Measurements from ENCODE around the gene TGFB1. TPM values are rescaled to one million over a fixed set of nuclear protein-coding genes. Genes with fewer than 3 reads are reported as not detected.

The TGFB1 gene
- total and polyA plus RNA-seq, 9 of the 15 experiments (the other 6 are each of a cell fraction or from before 2014, with no cell fraction given), result 0.24 to 159 (median 17.2) TPM

GRCh38 chr19:41327576-41328156 is 26.1 kb downstream of the TGFB1 start:
- no TSS peak for BruUV-seq (replicated peaks)
- in situ Hi-C loops (cut with MboI), result no loop called here
- Histone ChIP-seq H3K36me3 (ENCODE audit: control insufficient read depth, insufficient read depth, low read length) (peaks cover 75% of the 10 kb centered on the region), H3K9ac (ENCODE audit: insufficient read depth in 1 of 2, low read depth in 2 of 2, low read length in 2 of 2) (peak overlapping the region in 1 of 2 experiments; percentile 50; a peak in 1 of 4 replicates), H3K9me3 (replicated peaks; ENCODE audit: control insufficient read depth, insufficient read depth, low read depth, low read length) (no peaks in the 10 kb centered on the region), H3K27me3 (ENCODE audit: control insufficient read depth in 2 of 2, insufficient read depth in 2 of 2, low read length in 2 of 2) (no peaks in the 10 kb centered on the region), H3K27ac (ENCODE audit: extremely low read depth, low read depth, low read length) (peak overlapping the region; percentile 55; the same call in 2 of the 3 replicates), H3K4me2 (ENCODE audit: insufficient read depth, low read length) (no peak overlapping the region), H2AFZ (ENCODE audit: low read depth, low read length) (no peak overlapping the region), H3K4me3 (no peak overlapping the region), H3K79me2 (ENCODE audit: control insufficient read depth, insufficient read depth, low read length) (peaks cover 45% of the 10 kb centered on the region), H3K4me1 (replicated peaks in 1 of 2; ENCODE audit: control insufficient read depth in 2 of 2, insufficient read depth in 2 of 2, low read length in 2 of 2) (peaks cover 52 to 65% of the 10 kb centered on the region in 2 experiments), H3K9me1 (ENCODE audit: control insufficient read depth, insufficient read depth, low read length) (peaks cover 5% of the 10 kb centered on the region), H4K20me1 (replicated peaks; ENCODE audit: control insufficient read depth, insufficient read depth, low read length) (peaks cover 3% of the 10 kb centered on the region)
- ChIA-PET POLR2A (interaction anchor here (0.6 to 1.3 kb wide), 3 partner anchors 64 to 286 kb away, joined by 3 to 4 read pairs (median 3); no protein-coding TSS in a partner anchor), CTCF (ENCODE audit: low intra/inter-chr PET ratio) (interaction anchor here (0.6 kb wide), 1 partner anchor 123 kb away, joined by 4 read pairs; no protein-coding TSS in a partner anchor)
- intact Hi-C loops (cut with micrococcal nuclease), result loop anchor here (10.0 kb wide), 1 partner anchor 237 kb away; no protein-coding TSS in a partner anchor
- no peak for FAIRE-seq
- ATAC-seq, result no peak
- peak in 2 of 4 experiments; percentile 30 to 40 for DNase-seq (ENCODE audit: extremely low read depth in 1 of 4, low spot score in 3 of 4)
- WGBS (ENCODE audit: insufficient coverage, low coverage, missing lambda C conversion rate), result 80% methylated on average over 16 of the region's 33 CpGs
- TF ChIP-seq HNRNPL (IDR thresholded peaks at IDR 0.05; ENCODE audit: low read depth, low read length), result peak; percentile 92
- no peak for TF ChIP-seq HEY1 (CRISPR knock-in tag; IDR thresholded peaks at IDR 0.05; ENCODE audit: borderline replicate concordance)
- TF ChIP-seq, protein P1, sequence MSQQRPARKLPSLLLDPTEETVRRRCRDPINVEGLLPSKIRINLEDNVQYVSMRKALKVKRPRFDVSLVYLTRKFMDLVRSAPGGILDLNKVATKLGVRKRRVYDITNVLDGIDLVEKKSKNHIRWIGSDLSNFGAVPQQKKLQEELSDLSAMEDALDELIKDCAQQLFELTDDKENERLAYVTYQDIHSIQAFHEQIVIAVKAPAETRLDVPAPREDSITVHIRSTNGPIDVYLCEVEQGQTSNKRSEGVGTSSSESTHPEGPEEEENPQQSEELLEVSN (IDR thresholded peaks at IDR 0.05; ENCODE audit: borderline replicate concordance in 1 of 2, extremely low read depth in 1 of 2, insufficient read depth in 1 of 2, insufficient read length in 1 of 2, low read depth in 1 of 2, low read length in 1 of 2, poor library complexity in 1 of 2, severe bottlenecking in 1 of 2), result no peak
- TF ChIP-seq DIDO1 (tag; IDR thresholded peaks at IDR 0.05; ENCODE audit: low read depth), result no peak
- no peak for TF ChIP-seq GABPB1 (CRISPR knock-in tag; IDR thresholded peaks at IDR 0.05)
- TF ChIP-seq ETV5 (CRISPR knock-in tag; IDR thresholded peaks at IDR 0.05; ENCODE audit: low read depth), result no peak
- TF ChIP-seq NONO (IDR thresholded peaks at IDR 0.05; ENCODE audit: low read depth in 2 of 2, low read length in 1 of 2), result no peak
- TF ChIP-seq RBFOX2 (IDR thresholded peaks at IDR 0.05; ENCODE audit: low read depth, low read length), result peak; percentile 54
- TF ChIP-seq HOXB6 (CRISPR knock-in tag; IDR thresholded peaks at IDR 0.05; ENCODE audit: borderline replicate concordance), result no peak
- TF ChIP-seq, protein P2, sequence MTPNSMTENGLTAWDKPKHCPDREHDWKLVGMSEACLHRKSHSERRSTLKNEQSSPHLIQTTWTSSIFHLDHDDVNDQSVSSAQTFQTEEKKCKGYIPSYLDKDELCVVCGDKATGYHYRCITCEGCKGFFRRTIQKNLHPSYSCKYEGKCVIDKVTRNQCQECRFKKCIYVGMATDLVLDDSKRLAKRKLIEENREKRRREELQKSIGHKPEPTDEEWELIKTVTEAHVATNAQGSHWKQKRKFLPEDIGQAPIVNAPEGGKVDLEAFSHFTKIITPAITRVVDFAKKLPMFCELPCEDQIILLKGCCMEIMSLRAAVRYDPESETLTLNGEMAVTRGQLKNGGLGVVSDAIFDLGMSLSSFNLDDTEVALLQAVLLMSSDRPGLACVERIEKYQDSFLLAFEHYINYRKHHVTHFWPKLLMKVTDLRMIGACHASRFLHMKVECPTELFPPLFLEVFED (CRISPR knock-in tag; conservative IDR thresholded peaks at IDR 0.05), result 0 out of 2 replicates have a peak, but pooled peaks have one; percentile 30
- no peak for TF ChIP-seq RBM22 (IDR thresholded peaks at IDR 0.05; ENCODE audit: low read depth, low read length, poor library complexity, severe bottlenecking)
- no peak for TF ChIP-seq NFE2 (IDR thresholded peaks at IDR 0.05; ENCODE audit: low read depth)
- TF ChIP-seq CHD2 (IDR thresholded peaks at IDR 0.05; ENCODE audit: low read depth, low read length), result no peak
- TF ChIP-seq, protein P3, sequence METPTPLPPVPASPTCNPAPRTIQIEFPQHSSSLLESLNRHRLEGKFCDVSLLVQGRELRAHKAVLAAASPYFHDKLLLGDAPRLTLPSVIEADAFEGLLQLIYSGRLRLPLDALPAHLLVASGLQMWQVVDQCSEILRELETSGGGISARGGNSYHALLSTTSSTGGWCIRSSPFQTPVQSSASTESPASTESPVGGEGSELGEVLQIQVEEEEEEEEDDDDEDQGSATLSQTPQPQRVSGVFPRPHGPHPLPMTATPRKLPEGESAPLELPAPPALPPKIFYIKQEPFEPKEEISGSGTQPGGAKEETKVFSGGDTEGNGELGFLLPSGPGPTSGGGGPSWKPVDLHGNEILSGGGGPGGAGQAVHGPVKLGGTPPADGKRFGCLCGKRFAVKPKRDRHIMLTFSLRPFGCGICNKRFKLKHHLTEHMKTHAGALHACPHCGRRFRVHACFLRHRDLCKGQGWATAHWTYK (CRISPR knock-in tag; IDR thresholded peaks at IDR 0.05), result no peak
- TF ChIP-seq MAZ (CRISPR knock-in tag; conservative IDR thresholded peaks at IDR 0.05 in 1 of 2, IDR thresholded peaks at IDR 0.05 in 1 of 2), result peak in 1 of 2 experiments; percentile 76; a peak in 2 of 4 replicates
- TF ChIP-seq RBM15 (IDR thresholded peaks at IDR 0.05; ENCODE audit: insufficient read depth, low read length), result no peak
- TF ChIP-seq NCOR1 (IDR thresholded peaks at IDR 0.05), result no peak
